ENCODE data around the gene TRIM47. TPM values are rescaled to one million over a fixed set of nuclear protein-coding genes. Genes with fewer than 3 reads are reported as not detected.

The TRIM47 gene
- total and polyA plus RNA-seq, 2 of the 13 experiments (the other 11 are each of a cell fraction or from before 2014, with no cell fraction given) = 33.5 to 82.0 TPM

- TF ChIP-seq SAFB2 (CRISPR knock-in tag; IDR thresholded peaks at IDR 0.05; ENCODE audit: borderline replicate concordance, low read depth) = no peak
- TF ChIP-seq TFDP1 (CRISPR knock-in tag; IDR thresholded peaks at IDR 0.05; ENCODE audit: borderline replicate concordance) = no peak
- 0 out of 2 replicates have a peak, but pooled peaks have one; percentile 16 for TF ChIP-seq PAWR (CRISPR knock-in tag; IDR thresholded peaks at IDR 0.05; ENCODE audit: borderline replicate concordance)
- peak; percentile 96 for TF ChIP-seq HNRNPL (IDR thresholded peaks at IDR 0.05; ENCODE audit: low read depth, low read length)
- TF ChIP-seq PATZ1 (CRISPR knock-in tag; IDR thresholded peaks at IDR 0.05) = no peak
- TF ChIP-seq FOXM1 (CRISPR knock-in tag; IDR thresholded peaks at IDR 0.05) = no peak
- TF ChIP-seq GPBP1L1 (CRISPR knock-in tag; IDR thresholded peaks at IDR 0.05) = no peak
- TF ChIP-seq HES4 (CRISPR knock-in tag; IDR thresholded peaks at IDR 0.05; ENCODE audit: borderline replicate concordance) = 0 out of 2 replicates have a peak, but pooled peaks have one; percentile 18
- TF ChIP-seq HCFC1 (IDR thresholded peaks at IDR 0.05; ENCODE audit: low read depth, low read length) = no peak
- 0 out of 2 replicates have a peak, but pooled peaks have one; percentile 8 for TF ChIP-seq ATF7-NPFF (CRISPR knock-in tag; IDR thresholded peaks at IDR 0.05; ENCODE audit: low read depth)
- no peak for TF ChIP-seq TFAP4 (IDR thresholded peaks at IDR 0.05; ENCODE audit: borderline replicate concordance, low read depth)
- peak; percentile 14; the same call in 1 of the 2 replicates for TF ChIP-seq ZNF124 (CRISPR knock-in tag; IDR thresholded peaks at IDR 0.05)
- TF ChIP-seq HOXD1 (CRISPR knock-in tag; IDR thresholded peaks at IDR 0.05) = peak; percentile 76; the same call in 1 of the 2 replicates
- TF ChIP-seq ISX (CRISPR knock-in tag; conservative IDR thresholded peaks at IDR 0.05) = no peak
- peak; percentile 53; the same call in 1 of the 2 replicates for TF ChIP-seq AHR (CRISPR knock-in tag; IDR thresholded peaks at IDR 0.05)
- TF ChIP-seq SP5 (CRISPR knock-in tag; IDR thresholded peaks at IDR 0.05; ENCODE audit: borderline replicate concordance, low read depth) = no peak
- no peak for TF ChIP-seq PHF21A (CRISPR knock-in tag; IDR thresholded peaks at IDR 0.05)
- TF ChIP-seq ATF3 (CRISPR knock-in tag; IDR thresholded peaks at IDR 0.05) = no peak
- TF ChIP-seq XRCC5 (optimal IDR thresholded peaks at IDR 0.05; ENCODE audit: low read length) = no peak
- peak; percentile 81 for TF ChIP-seq RBFOX2 (IDR thresholded peaks at IDR 0.05; ENCODE audit: low read depth, low read length)
- TF ChIP-seq TEAD3 (CRISPR knock-in tag; optimal IDR thresholded peaks at IDR 0.05; ENCODE audit: borderline replicate concordance) = no peak
- TF ChIP-seq BCL6 (CRISPR knock-in tag; IDR thresholded peaks at IDR 0.05) = no peak
- no peak for TF ChIP-seq ZNF792 (CRISPR knock-in tag; IDR thresholded peaks at IDR 0.05)
- peak; percentile 6; the same call in 1 of the 2 replicates for TF ChIP-seq FOSL2 (CRISPR knock-in tag; IDR thresholded peaks at IDR 0.05)
- TF ChIP-seq GPN1 (CRISPR knock-in tag; IDR thresholded peaks at IDR 0.05; ENCODE audit: borderline replicate concordance) = peak; percentile 44; the same call in 1 of the 2 replicates
Observed at GRCh38 chr17:75875940-75876189, 2.5 kb downstream of the TRIM47 start (continued).

Measured in HepG2 (cell line).